ENCODE measurements around the gene NOTCH1.

The NOTCH1 gene

DNA sequence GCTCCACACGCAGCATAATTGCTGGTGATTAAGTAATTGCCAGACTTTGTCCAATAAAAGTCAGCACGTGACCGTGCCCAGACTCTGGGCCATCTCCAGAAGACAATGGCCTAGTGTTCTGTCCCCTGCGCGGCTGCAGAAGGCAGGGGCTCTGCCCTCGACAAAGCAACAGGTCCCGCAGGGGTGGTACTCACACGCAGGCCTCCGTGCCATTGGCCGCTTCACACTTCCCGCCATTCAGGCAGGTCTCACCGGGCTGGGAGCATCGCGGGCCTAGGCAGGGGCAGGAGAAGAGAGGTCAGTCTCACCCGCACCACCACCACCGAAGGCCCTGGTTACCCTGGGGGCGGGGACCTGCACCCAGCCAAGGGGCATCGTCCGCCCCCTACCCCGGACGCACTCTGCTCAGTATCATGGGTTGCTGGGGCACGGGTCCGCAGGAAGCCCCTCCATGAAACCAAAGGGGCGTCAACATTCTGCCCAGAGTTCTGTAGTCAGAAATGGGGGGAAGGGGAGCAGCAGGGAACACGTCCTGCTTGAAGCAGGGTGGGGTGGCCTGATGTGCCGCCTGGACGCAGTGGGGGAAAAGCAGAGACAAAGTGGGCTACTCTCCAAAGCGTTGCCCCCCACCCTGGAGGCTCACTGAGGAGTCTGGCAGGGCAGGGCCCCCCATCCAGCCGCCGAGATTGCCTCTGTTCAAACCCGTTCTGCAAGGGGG lies 1.9 kb downstream of the NOTCH1 start:
- no peak for DNase-seq

DNA sequence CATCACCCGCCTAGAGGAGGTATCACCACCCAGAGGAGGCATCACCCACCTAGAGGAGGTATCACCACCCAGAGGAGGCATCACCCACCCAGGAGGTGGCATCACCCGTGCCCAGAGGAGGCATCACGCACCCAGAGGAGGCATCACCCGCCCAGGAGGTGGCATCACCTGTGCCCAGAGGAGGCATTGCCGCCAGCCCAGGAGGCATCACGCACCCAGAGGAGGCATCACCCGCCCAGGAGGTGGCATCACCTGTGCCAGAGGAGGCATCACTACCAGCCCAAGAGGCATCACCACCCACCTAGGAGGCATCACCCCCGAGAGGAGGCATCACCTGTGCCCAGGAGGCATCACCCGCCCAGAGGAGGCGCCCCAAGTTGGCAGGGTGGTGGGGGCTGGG lies 2.6 kb downstream of the NOTCH1 start:
- DNase-seq: no peak

DNA sequence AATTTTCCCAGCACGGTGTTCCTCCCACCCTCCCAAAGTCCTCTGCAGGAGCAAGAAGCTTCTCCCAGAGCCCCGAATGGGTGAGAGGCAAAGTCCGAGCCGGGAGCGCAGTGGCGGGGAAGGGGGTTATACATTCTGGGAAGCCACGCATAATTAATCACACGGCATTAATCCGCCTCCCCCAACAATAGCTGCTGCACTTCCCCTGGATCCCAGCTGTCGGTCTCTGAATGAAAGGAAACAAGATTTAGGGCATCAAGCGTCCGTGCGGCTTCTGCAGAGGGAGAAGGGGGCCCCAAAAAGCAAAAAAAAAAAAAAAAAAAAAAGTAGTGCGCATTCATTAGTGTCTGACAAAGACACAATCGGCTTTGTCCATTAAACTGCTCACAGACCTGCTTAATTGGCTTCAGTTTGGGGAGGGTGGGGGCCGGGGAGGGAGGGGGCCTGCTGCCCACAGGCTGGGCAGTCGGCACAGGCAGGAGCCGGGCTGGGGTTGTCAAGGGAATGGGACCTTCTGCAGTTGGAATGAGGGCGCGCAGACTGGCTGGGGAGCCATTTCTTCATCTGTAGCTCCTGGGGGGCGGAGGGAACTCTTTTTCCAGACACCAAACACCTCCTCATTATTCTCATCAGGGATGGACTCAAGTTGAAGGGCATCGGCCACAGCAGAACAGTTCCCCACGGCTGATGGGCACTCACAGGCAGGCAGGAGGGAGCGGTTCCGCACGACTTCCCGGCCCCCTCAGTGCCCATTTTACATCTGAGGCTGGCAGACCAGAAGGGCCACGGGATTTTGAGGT lies 3.4 kb downstream of the NOTCH1 start:
- DNase-seq: no peak

DNA sequence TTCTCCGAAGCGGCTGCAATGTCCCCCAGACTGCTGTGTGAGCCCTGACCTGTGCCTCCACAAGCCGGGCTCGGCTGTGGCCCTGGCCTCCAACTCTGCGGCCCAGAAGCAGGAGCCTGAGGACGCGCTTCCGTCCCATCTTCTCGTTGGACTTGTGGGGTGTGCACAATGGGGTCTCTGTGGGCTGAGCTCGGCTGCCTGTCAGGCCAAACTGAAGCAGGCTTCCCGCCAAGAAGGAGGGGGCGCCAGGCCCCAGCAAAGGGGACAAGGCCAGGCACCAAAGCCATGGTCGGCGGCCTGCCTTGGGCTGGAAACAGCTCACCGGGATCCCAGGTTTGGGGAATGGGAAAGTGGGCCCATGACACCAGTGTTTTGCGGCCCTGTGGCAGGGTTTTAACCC lies 4.1 kb downstream of the NOTCH1 start:
- DNase-seq: no peak

DNA sequence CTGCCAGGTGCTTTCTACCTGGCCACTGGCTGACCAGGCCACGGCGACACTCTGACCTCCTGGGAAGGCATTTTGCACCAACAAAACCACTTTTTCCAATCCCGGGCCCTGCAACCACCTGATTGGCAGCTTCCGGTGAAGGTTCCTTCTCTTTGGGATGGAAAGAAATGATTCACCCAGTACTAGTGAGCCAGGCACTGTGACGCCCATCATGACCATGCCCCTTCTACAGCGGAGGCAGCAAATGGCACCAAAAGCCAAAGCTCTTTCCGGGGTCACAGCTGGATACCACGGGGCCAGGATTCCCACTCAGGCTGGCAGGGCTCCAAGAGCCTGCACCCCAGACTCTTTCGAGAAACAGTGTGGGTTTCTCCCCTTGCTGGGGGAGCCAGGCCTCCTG lies 4.7 kb downstream of the NOTCH1 start:
- DNase-seq: no peak

DNA sequence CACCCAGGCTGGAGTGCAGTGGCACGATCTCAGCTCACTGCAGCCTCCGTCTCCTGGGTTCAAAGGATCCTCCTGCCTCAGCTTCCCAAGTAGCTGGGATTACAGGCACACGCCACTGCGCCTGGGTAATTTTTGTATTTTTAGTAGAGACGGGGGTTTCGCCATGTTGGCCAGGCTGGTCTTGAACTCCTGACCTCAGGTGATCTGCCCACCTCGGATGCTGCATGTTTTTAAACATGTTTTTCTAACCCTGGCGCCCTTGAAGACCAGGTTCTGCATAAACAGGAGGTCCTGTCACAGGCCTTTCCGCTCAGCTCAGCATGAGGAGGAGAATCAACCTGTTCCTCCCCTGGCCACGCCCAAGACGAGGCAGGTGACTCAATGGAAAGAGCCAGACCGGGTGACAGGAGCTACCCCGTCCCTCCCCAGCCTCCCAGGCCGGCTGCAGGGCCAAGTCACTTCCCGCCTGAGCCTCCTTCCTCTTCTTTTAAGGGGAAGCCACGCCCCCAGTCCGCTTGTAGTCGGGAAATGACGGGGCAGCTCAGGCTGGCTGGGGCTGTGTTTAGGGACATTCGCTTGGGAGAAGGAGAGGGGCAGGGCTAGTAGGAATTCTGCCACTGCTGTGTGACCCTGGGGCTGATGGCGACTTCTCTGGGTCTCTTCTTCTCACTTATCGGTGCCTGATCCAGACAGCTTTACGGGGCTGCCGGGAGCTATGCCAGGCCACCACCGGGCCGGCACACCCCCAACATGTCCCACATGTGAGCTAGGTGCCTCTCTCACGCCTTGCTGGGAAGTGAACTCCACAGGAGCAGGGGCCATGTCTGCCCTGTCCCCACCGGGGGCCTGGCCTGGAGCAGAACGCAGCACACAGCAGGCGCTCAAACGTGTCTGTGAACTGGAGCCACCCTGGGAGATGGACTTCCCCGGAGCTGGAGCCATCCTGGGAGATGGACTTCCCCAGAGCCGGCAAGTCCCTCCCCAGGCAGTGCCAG lies 6.1 kb downstream of the NOTCH1 start:
- no peak for DNase-seq

DNA sequence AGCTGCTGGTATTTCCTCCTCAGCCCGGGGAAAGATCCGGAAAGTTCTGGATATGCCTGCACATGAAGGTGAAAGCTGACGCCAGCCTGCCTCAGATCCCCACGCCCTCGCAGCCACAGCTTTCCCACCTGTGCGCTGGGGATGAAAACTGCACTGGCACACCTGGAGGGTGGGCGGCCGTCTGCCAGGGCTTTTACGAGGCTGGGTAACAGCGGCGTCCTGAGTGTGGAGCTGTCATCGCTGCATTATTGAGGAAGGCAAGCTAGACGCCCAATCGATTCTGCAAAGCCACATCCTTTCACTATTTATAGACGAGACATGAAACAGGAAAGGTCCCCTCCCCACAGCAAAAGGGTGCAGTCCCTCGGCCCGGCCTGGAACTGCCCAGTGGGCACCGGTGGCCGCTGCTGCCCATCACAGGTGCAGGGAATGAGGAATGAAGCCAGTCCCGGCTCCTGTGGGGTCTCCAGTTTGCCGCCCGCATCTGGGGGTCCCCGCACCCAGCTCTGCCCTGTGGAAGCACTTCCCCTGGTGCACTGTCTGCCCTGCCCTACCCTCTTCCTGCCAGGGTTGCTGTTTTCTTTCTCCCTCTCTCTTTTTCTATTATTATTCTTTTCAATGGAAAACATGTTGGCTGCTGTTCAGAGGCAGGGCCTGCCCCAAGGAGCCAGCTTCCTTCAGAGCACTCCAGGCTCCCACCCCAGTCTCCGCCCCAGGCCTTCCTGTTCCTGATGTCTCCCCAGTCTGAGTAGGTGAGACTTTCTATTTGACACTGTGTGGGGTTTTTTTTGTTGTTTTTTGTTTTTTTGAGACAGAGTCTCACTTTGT lies 7.0 kb downstream of the NOTCH1 start:
- no peak for DNase-seq

DNA sequence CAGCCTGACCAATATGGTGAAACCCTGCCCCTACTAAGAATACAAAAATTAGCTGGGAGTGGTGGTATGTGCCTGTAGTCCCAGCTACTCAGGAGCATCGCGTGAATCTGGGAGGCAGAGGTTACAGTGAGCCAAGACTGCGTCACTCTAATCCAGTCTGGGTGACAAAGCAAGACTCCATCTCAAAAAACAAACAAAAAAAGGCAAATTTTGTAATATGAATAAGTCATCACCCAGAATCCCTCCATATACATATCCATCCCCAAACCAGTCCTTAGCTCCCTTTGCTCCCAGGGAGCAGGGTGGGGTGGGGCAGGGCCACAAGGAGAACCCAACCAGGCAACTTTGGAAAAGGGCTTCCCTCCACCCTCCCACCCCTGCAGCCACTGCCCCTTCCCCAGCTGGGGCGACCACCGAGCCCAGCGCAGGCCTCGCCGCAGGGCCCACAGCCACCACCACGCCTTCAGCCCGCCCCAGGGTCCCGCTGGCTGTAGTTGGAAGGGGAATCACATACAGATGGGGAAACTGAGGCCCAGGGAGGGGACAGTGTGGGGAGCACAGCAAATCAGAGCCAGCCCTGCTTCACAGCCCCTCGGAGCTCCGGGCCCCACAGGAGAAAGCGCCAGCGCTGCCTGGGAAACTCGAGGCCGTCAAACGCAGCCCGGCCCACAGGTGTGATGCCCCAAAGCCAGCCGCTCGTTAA lies 7.8 kb downstream of the NOTCH1 start:
- DNase-seq: no peak

DNA sequence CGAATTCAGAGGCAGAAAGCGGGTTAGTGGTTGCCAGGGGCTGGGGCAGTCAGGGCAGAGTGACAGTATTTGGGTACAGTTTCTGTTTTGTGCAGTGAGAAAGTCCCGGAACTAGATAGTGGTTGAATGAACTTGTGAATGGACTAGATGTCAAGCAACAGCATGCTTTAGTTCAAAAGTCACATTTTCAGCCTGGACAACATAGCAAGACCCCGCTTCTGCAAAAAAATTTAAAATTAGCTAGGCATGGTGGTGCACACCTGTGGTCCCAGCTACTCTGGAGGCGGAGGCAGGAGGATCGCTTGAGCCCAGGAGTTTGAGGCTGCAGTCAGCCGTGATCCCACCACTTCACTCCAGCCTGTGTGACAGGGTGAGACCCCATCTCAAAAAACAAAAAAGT lies 8.4 kb downstream of the NOTCH1 start:
- DNase-seq: no peak

DNA sequence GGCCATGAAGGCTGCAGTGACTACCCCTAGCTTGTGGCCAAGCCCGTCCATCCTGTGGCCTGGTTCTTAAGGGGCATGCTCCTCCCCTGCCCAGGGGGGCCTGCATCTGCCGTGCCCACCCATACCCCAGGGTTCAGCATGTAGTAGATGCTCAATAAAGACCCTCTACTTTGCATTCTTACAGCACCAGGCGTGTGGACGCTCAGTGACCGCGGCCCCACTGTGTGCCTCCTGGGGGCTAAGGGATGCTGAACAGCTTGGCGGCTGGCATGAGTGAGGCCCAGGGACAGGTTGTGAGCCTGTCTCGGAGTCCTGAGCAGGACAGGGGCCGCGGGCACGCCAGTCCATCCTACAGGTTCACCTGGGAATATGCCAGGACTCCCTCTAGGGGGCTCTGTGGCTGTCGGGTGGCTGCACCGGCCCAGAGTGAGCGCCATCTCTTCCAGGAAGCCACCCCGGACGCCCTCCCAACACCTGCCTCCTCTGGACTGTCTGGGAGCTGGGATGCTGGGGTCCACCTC lies 9.1 kb downstream of the NOTCH1 start:
- DNase-seq: no peak

DNA sequence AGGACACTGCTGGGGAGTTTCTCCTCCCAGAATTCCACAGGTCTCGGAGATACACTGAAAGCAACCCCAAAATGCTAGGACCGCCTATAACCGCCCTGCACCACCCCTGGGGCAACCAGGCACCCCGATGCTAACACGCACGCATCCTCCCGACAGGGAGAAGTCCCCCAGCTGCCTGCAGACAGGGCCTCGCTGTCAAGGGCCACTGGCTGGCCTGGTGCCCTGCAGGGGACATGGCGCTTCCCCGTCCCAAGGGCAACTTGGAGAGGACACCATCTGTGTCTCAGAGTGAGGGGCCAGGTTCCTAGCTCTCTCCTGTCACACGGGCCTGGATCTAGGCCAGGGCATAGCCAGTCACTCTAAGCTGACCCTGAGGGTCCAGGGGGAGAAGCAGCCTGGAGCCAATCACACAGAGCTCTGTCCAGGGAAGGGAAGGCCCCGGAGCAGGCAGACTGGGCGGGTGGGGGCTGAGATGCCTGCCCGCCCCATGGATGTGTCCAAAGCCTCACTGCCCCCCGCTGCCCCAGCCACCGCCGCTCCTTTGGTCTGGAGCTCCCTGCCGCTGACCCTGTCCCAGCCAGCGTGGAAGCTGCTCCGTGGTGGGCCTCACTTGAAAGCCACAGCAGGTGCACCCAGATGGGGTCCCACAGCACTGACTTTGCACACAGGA lies 9.7 kb downstream of the NOTCH1 start:
- no peak for DNase-seq

DNA sequence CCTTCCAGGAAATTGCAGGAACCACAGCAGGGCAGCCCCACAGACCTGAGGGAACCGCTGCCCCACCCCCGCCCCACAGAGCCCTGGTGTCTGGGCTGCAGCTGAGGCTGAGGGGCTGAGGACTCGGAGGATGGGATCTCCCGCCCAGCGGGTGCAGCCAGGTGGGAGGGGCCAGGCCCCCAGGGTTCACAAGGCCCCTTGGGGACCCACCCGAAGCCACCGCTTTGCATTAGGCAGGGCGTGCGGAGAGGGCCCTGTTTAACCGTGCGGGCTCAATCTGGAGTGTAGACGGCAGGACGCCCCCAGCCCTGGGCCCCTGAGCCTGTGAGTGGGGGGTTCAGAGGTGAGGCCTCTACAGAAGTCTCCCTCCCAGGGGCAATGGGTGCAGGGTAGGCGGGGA lies 10.8 kb downstream of the NOTCH1 start:
- DNase-seq: no peak

DNA sequence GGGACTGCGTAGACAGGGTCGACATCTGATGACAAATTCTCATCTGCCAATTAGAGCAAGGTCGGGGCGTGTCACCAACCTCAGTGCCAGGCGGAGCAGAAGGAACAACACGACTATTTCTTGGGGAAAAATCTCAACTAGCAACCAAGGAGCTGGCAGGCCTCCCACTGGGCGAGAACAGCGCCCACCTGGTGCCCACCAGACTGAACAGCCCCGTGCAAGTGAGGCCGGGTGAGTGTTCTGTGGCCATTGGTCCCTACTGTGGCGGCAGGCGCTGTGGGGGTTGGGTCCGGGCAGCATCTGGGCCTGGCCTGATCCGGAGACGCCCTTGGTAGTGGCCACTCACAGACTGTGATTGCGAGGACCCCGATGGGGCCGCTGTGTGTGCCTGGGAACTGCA lies 11.5 kb downstream of the NOTCH1 start:
- DNase-seq: no peak

DNA sequence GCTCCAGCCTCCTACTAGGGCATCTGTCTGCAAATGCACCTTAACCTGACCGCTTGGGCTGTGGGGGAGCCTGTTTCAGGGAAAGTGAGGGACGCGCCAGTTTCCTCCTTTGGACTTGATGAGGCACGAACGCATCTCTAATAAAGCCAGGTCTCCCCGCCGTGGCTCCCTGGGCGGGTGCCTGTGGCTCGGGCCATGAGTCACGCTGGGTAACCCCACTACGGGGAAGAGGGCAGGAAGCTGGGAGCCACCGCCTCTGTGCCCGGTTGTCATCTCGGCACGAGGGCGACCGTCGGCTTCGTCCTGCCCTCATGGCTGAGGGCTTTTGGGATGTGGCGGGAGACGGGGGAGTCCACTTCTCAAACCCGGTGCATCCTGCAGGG lies 12.1 kb downstream of the NOTCH1 start:
- DNase-seq: no peak

DNA sequence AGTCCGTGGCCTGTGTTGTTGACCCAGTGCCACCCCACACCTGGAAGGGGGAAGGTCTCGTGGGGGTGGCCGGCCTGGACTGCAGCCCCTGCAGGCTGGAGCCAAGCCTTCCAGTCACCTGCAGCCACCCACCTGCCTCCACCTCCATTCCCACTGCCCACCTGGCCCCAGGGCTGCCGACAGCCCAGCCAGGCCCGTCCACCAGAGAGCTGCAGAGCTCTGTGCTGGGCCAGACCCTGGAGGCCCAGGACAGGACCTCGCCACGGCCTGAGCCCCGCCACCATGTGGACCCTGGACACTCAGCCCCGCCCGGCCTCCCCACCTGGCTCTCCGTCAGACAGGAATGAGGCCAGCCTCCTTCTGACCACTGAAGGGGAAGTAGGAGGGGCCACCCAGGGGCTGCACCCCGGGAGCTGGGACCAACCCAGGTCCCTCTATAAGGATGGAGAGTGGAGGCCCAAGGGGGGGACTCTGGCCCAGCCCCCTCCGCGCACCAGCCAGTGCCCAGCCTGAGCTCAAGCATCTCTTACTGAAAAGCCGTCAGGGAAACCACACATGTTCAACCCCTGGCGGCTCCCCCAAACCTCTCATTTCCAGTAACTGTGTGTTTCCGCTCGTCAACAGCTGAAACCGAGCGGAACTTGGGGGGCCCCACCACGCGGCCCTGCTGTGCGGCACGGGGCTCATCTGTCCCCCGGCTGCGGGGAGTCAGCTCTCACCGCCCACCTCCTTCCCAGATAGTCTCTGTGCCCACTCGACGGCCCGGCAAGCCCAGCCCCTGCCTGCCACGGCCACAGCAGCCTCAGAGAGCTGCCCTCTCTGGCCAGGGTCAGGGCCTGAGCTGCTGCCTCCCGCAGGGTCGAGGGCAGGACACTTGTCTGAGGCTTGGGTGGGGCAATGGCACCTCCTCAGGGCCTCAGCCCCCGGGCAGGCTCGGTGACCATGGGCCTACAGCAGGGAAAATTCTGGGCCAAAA lies 12.8 kb downstream of the NOTCH1 start:
- DNase-seq: no peak

DNA sequence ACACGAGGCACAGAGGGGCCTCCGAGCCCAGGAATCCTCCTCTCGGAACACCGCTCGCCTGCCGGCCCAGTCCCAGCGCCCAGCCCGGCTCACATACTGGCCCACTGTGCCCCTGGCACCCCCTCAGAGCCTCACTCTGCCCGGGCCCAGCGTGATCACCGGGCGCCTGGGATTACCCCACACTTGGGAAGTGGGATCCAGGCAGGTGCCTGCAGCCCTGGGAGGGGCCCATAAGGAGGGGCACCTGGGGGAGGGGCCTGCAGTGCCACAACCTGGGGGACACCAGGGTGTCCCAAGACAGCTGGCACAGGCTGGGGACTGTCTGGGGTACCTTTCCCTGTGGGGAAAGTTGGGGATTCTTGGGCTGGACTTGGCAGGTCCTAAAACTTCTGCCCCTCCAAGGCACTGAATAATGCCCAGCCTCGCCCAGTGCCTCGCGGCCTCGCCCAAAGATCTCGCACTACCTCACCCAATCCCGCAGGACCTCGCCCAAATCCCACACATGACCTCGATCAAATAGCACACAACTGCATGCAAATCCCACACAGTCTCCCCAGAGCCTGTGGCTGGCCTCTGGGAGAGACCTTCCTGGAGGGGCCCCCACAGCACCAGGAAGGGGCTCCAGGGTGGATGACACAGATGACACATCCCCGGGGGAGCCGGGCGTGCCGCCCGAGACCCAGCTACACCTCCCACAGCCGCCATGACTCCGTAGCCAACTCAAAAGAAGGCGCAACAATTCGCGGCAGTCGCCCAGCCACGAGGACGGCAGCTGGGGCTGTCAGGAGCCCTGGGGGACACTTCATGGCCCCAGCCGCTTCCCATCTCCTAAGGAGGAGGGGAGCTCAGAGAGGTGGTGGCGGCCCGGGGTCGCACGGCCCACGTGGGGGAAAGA lies 13.7 kb downstream of the NOTCH1 start:
- DNase-seq: no peak

DNA sequence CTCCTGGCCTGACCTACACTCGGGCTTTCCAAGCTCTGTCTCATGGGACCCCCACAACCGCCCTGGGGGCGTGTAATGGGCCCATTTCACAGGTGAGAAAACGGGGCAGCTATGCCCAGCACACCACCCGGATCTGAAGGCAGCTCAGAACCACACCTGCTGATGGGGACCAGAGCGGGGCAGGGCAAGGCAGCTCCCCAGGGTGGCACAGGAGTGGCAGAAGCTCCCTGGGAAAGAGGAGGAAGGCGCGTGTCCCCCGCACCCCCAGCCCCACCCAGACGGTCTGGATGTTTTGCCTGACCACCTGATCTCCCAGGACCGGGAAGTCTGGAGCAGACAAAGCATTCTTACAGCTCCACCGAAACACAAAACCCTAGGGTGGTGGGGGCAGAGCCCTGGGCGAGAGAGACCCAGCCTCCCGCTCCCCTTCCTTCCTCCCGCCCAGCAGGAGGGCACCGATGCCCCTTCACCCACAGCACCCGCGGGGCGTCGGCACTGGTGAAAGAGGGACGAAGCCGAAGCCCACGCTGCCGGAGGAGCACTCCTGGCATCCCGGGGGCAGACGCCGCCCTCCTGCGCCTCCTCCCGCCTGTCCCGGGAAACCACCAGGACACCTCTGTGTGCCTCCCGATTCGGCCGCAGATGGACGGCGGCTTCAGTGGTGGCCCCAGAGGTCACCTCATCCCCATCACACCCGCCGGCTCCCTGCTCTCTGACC lies 14.5 kb downstream of the NOTCH1 start:
- no peak for DNase-seq
